IPS DF 19.7 (cell line): ENCODE measurements around the gene JAKMIP3.
"Not testable (repeated sequence)": the region's sequence is repeated elsewhere in the genome, so short reads cannot be mapped to it uniquely, and the experiment has no call there.

Source experiments
- DNase-seq: peaks from one replicate; pipeline ENCODE4 v3.0.0-alpha.2; 2013; ENCODE audit warnings: low read depth, low spot score

The JAKMIP3 gene

GRCh38 chr10:132064082-132064755, 1.5 kb upstream of the JAKMIP3 start:
- DNase-seq = no peak

GRCh38 chr10:132064771-132065437, 842 bp upstream of the JAKMIP3 start:
- no peak for DNase-seq

GRCh38 chr10:132066186-132066585, 440 bp downstream of the JAKMIP3 start:
- no peak for DNase-seq

GRCh38 chr10:132066812-132067211, 1.1 kb downstream of the JAKMIP3 start:
- DNase-seq = no peak

GRCh38 chr10:132068431-132069121, 2.8 kb downstream of the JAKMIP3 start:
- DNase-seq = no peak

- no peak for DNase-seq
Observed at GRCh38 chr10:132069122-132069848, 3.5 kb downstream of the JAKMIP3 start.

GRCh38 chr10:132069849-132070182, 4.1 kb downstream of the JAKMIP3 start:
- no peak for DNase-seq

- DNase-seq = no peak
Observed at GRCh38 chr10:132070724-132071123, 5.0 kb downstream of the JAKMIP3 start.

- no peak for DNase-seq
Observed at GRCh38 chr10:132071667-132072066, 5.9 kb downstream of the JAKMIP3 start.

- no peak for DNase-seq
Observed at GRCh38 chr10:132075909-132076577, 10.3 kb downstream of the JAKMIP3 start.

- no peak for DNase-seq
Observed at GRCh38 chr10:132076578-132077081, 10.9 kb downstream of the JAKMIP3 start.

GRCh38 chr10:132077091-132077490, 11.3 kb downstream of the JAKMIP3 start:
- no peak for DNase-seq

GRCh38 chr10:132078746-132079345, 13.1 kb downstream of the JAKMIP3 start:
- no peak for DNase-seq

GRCh38 chr10:132084384-132084783, 18.6 kb downstream of the JAKMIP3 start:
- DNase-seq = not testable (repeated sequence)

- DNase-seq = not testable (repeated sequence)
Observed at GRCh38 chr10:132093236-132093635, 27.5 kb downstream of the JAKMIP3 start.

GRCh38 chr10:132094581-132095234, 29.0 kb downstream of the JAKMIP3 start:
- no peak for DNase-seq

GRCh38 chr10:132095403-132096113, 29.8 kb downstream of the JAKMIP3 start:
- no peak for DNase-seq

GRCh38 chr10:132096223-132096622, 30.5 kb downstream of the JAKMIP3 start:
- DNase-seq = no peak

GRCh38 chr10:132096863-132097478, 31.2 kb downstream of the JAKMIP3 start:
- no peak for DNase-seq
